Neural cell (in vitro differentiated cells): ENCODE data around the gene MTR.

Experiments
- CTCF ChIP-seq: fragments of 450-650 bp; IDR thresholded peaks from 2 replicates; pipeline ENCODE4 v1.5.1; 2014; ENCODE audit warnings: antibody characterized with exemption, mild to moderate bottlenecking, moderate library complexity; ENCODE audit not compliant: poor library complexity, severe bottlenecking
- SMC3 ChIP-seq: fragments of 450-650 bp; conservative IDR thresholded peaks from 2 replicates; pipeline ENCODE4 v1.6.1; 2014; ENCODE audit warnings: antibody characterized with exemption, mild to moderate bottlenecking, moderate library complexity; ENCODE audit not compliant: poor library complexity
- TF ChIP-seq, protein P1 (sequence below): IDR thresholded peaks from 2 replicates; pipeline ENCODE4 v1.6.1; 2012; ENCODE audit warnings: borderline replicate concordance

DNA sequence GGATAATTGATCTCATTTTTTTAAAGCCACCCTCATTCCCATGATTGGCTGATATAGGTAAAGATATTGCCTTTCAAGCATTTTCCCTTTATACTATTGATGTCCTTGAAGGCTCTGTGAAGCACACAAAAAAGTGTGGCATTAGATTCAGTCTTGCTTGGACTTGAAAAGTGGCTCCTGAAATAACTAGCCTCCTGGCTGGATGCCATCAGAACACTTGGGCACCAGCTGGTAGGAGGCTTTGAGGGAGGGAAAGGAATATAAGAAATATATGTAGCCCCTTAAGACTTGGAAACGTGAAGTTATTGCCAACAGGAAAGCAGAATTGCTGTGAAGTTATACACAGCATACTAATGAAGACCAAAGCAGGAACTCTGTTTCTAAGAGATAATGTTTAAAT lies 14.1 kb downstream of the MTR start:
- TF ChIP-seq CTCF, result no peak
- TF ChIP-seq, protein P1, sequence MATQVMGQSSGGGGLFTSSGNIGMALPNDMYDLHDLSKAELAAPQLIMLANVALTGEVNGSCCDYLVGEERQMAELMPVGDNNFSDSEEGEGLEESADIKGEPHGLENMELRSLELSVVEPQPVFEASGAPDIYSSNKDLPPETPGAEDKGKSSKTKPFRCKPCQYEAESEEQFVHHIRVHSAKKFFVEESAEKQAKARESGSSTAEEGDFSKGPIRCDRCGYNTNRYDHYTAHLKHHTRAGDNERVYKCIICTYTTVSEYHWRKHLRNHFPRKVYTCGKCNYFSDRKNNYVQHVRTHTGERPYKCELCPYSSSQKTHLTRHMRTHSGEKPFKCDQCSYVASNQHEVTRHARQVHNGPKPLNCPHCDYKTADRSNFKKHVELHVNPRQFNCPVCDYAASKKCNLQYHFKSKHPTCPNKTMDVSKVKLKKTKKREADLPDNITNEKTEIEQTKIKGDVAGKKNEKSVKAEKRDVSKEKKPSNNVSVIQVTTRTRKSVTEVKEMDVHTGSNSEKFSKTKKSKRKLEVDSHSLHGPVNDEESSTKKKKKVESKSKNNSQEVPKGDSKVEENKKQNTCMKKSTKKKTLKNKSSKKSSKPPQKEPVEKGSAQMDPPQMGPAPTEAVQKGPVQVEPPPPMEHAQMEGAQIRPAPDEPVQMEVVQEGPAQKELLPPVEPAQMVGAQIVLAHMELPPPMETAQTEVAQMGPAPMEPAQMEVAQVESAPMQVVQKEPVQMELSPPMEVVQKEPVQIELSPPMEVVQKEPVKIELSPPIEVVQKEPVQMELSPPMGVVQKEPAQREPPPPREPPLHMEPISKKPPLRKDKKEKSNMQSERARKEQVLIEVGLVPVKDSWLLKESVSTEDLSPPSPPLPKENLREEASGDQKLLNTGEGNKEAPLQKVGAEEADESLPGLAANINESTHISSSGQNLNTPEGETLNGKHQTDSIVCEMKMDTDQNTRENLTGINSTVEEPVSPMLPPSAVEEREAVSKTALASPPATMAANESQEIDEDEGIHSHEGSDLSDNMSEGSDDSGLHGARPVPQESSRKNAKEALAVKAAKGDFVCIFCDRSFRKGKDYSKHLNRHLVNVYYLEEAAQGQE, result no peak
- TF ChIP-seq SMC3, result no peak
